HEK293 (cell line): ENCODE data around the gene VWF.

Experiments used
- CTCF ChIA-PET: fragments of 350-600 bp; formaldehyde crosslinking; extraction: SDS; loops from one replicate; lab custom pipeline; 2021; ENCODE audit warnings: antibody characterized with exemption; lab: Yijun Ruan, JAX
- POLR2A ChIA-PET: fragments of 300-600 bp; formaldehyde crosslinking; extraction: SDS; loops from one replicate; lab custom pipeline; 2020; ENCODE audit warnings: antibody characterized with exemption, inconsistent platforms; lab: Yijun Ruan, JAX
- H3K27ac ChIP-seq: fragments of 200-500 bp; sonication (Bioruptor generic); 2 replicates; pipeline ENCODE4 v1.5.1; 2014; ENCODE audit warnings: low read depth, low read length, control low read depth, inconsistent platforms; ENCODE audit errors: extremely low read depth
- H3K36me3 ChIP-seq, 2 experiments: fragments of 200-500 bp in 1 of 2; sonication (Bioruptor generic) in 1 of 2; 1 replicate in 1 of 2; 2 replicates in 1 of 2; pipeline ENCODE4 v1.5.1; 2014 to 2017; ENCODE audit warnings: inconsistent platforms in 2 of 2, low read length in 2 of 2; ENCODE audit not compliant: control insufficient read depth in 2 of 2, insufficient read depth in 1 of 2
- H3K4me1 ChIP-seq: fragments of 200-500 bp; sonication (Bioruptor generic); 2 replicates; pipeline ENCODE4 v1.5.1; 2014; ENCODE audit warnings: mild to moderate bottlenecking, low read length, inconsistent platforms; ENCODE audit not compliant: control insufficient read depth, insufficient read depth
- H3K4me3 ChIP-seq: 2 replicates; pipeline ENCODE4 v1.5.1; 2011; ENCODE audit warnings: low read depth, mild to moderate bottlenecking, control low read depth, low read length, moderate library complexity
- H3K9me3 ChIP-seq: fragments of 200-500 bp; sonication (Bioruptor generic); 2 replicates; pipeline ENCODE4 v1.5.1; 2014; ENCODE audit warnings: low read depth, low read length, inconsistent platforms; ENCODE audit not compliant: control insufficient read depth, insufficient read depth
- BCL11B ChIP-seq: fragments of 450-650 bp; formaldehyde crosslinking; IDR thresholded peaks from 2 replicates; pipeline ENCODE4 v1.5.1; 2016; ENCODE audit warnings: low read depth, missing biosample characterization, missing genetic modification characterization
- GLI2 ChIP-seq: fragments of 450-650 bp; formaldehyde crosslinking; IDR thresholded peaks from 2 replicates; pipeline ENCODE4; 2017; ENCODE audit warnings: missing biosample characterization, missing genetic modification characterization, low read depth, borderline replicate concordance
- MZF1 ChIP-seq: fragments of 450-650 bp; formaldehyde crosslinking; IDR thresholded peaks from 2 replicates; pipeline ENCODE4 v1.5.1; 2017; ENCODE audit warnings: missing biosample characterization, missing genetic modification characterization, borderline replicate concordance
- OVOL3 ChIP-seq: fragments of 450-650 bp; formaldehyde crosslinking; IDR thresholded peaks from 2 replicates; pipeline ENCODE4 v1.5.1; 2016; ENCODE audit warnings: missing biosample characterization, missing genetic modification characterization
- ZBTB7A ChIP-seq: fragments of 450-650 bp; formaldehyde crosslinking; IDR thresholded peaks from 2 replicates; pipeline ENCODE4 v1.5.1; 2016; ENCODE audit warnings: low read depth, missing biosample characterization, missing genetic modification characterization
- ZNF121 ChIP-seq: fragments of 450-650 bp; formaldehyde crosslinking; IDR thresholded peaks from 2 replicates; pipeline ENCODE4 v1.5.1; 2016; ENCODE audit warnings: missing biosample characterization, missing genetic modification characterization
- ZNF148 ChIP-seq: fragments of 450-650 bp; formaldehyde crosslinking; IDR thresholded peaks from 2 replicates; pipeline ENCODE4 v1.5.0; 2017; ENCODE audit warnings: missing biosample characterization, missing genetic modification characterization, borderline replicate concordance
- ZNF174 ChIP-seq: fragments of 450-650 bp; formaldehyde crosslinking; IDR thresholded peaks from 2 replicates; pipeline ENCODE4 v1.5.0; 2017; ENCODE audit warnings: missing biosample characterization, mild to moderate bottlenecking, missing genetic modification characterization
- ZNF184 ChIP-seq: fragments of 450-650 bp; IDR thresholded peaks from 2 replicates; pipeline ENCODE4 v1.5.1; 2018; ENCODE audit warnings: missing biosample characterization, mild to moderate bottlenecking, missing genetic modification characterization
- ZNF214 ChIP-seq: fragments of 450-650 bp; formaldehyde crosslinking; IDR thresholded peaks from 2 replicates; pipeline ENCODE4 v1.5.1; 2017; ENCODE audit warnings: missing biosample characterization, mild to moderate bottlenecking, missing genetic modification characterization, borderline replicate concordance
- ZNF24 ChIP-seq: fragments of 450-650 bp; formaldehyde crosslinking; IDR thresholded peaks from 2 replicates; pipeline ENCODE4 v1.5.1; 2016; ENCODE audit warnings: missing biosample characterization, missing genetic modification characterization
- ZNF274 ChIP-seq, 2 experiments: fragments of 200-500 bp in 1 of 2; fragments of 450-650 bp in 1 of 2; sonication (Bioruptor generic) in 1 of 2; formaldehyde crosslinking in 1 of 2; IDR thresholded peaks; 2 replicates each; pipeline versions ENCODE4 v1.5.1 to v1.6.1; 2014 to 2016; ENCODE audit warnings: borderline replicate concordance in 1 of 2, inconsistent platforms in 1 of 2, low read length in 1 of 2, missing biosample characterization in 1 of 2, missing genetic modification characterization in 1 of 2
- ZNF341 ChIP-seq: fragments of 450-650 bp; formaldehyde crosslinking; IDR thresholded peaks from 2 replicates; pipeline ENCODE4; 2016; ENCODE audit warnings: low read depth, missing biosample characterization, missing genetic modification characterization
- ZNF501 ChIP-seq: fragments of 450-650 bp; formaldehyde crosslinking; IDR thresholded peaks from 2 replicates; pipeline ENCODE4 v1.5.1; 2016; ENCODE audit warnings: missing biosample characterization, missing genetic modification characterization
- ZNF621 ChIP-seq: fragments of 450-650 bp; formaldehyde crosslinking; IDR thresholded peaks from 2 replicates; pipeline ENCODE4 v1.5.1; 2017; ENCODE audit warnings: missing biosample characterization, missing genetic modification characterization
- ZNF664 ChIP-seq: fragments of 450-650 bp; formaldehyde crosslinking; IDR thresholded peaks from 2 replicates; pipeline ENCODE4 v1.5.1; 2016; ENCODE audit warnings: missing biosample characterization, missing genetic modification characterization
- TF ChIP-seq, protein P1 (sequence below): fragments of 450-650 bp; formaldehyde crosslinking; IDR thresholded peaks from 2 replicates; pipeline ENCODE4 v1.5.1; 2016; ENCODE audit warnings: missing biosample characterization, missing genetic modification characterization
- TF ChIP-seq, protein P2 (sequence below): fragments of 450-650 bp; formaldehyde crosslinking; IDR thresholded peaks from 2 replicates; pipeline ENCODE4 v1.5.1; 2016; ENCODE audit warnings: missing biosample characterization, missing genetic modification characterization
- TF ChIP-seq, protein P3 (sequence below): IDR thresholded peaks from 2 replicates; pipeline ENCODE4 v1.6.1; 2011; ENCODE audit warnings: mild to moderate bottlenecking, low read depth, low read length, borderline replicate concordance
- TF ChIP-seq, protein P4 (sequence below): fragments of 450-650 bp; formaldehyde crosslinking; IDR thresholded peaks from 2 replicates; pipeline ENCODE4 v1.5.1; 2017; ENCODE audit warnings: missing biosample characterization, missing genetic modification characterization

The VWF gene

DNA sequence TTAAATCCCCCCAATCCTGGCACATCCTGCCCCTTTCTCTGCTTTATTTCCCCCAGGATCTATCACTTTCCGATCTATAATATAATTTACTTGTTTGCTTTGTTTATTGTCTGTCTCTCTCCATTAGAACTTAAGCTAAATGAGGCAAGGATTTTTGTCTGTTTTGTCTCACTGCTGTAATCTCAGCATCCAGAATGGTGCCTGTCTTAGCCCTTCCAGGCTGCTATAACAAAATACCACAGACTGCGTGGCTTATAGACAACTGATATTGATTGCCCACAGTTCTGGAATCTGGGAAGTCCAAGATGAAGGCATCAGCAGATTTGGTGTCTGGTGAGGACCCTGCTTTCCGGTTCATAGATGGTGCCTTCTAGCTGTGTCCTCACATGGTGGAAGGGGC, 65.2 kb downstream of the VWF start (continued):
- TF ChIP-seq, protein P1, sequence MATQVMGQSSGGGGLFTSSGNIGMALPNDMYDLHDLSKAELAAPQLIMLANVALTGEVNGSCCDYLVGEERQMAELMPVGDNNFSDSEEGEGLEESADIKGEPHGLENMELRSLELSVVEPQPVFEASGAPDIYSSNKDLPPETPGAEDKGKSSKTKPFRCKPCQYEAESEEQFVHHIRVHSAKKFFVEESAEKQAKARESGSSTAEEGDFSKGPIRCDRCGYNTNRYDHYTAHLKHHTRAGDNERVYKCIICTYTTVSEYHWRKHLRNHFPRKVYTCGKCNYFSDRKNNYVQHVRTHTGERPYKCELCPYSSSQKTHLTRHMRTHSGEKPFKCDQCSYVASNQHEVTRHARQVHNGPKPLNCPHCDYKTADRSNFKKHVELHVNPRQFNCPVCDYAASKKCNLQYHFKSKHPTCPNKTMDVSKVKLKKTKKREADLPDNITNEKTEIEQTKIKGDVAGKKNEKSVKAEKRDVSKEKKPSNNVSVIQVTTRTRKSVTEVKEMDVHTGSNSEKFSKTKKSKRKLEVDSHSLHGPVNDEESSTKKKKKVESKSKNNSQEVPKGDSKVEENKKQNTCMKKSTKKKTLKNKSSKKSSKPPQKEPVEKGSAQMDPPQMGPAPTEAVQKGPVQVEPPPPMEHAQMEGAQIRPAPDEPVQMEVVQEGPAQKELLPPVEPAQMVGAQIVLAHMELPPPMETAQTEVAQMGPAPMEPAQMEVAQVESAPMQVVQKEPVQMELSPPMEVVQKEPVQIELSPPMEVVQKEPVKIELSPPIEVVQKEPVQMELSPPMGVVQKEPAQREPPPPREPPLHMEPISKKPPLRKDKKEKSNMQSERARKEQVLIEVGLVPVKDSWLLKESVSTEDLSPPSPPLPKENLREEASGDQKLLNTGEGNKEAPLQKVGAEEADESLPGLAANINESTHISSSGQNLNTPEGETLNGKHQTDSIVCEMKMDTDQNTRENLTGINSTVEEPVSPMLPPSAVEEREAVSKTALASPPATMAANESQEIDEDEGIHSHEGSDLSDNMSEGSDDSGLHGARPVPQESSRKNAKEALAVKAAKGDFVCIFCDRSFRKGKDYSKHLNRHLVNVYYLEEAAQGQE (tag by site-specific recombination) = no peak
- TF ChIP-seq BCL11B (tag by site-specific recombination) (no peak), ZNF121 (no peak), ZBTB7A (no peak), ZNF174 (tag by site-specific recombination) (no peak), MZF1 (tag by site-specific recombination) (no peak), ZNF274 (IDR thresholded peaks at IDR 0.05; ENCODE audit: low read length) (no peak), ZNF274 (tag by site-specific recombination; IDR thresholded peaks at IDR 0.05; ENCODE audit: borderline replicate concordance) (no peak), ZNF501 (tag by site-specific recombination) (no peak)
- TF ChIP-seq, protein P2, sequence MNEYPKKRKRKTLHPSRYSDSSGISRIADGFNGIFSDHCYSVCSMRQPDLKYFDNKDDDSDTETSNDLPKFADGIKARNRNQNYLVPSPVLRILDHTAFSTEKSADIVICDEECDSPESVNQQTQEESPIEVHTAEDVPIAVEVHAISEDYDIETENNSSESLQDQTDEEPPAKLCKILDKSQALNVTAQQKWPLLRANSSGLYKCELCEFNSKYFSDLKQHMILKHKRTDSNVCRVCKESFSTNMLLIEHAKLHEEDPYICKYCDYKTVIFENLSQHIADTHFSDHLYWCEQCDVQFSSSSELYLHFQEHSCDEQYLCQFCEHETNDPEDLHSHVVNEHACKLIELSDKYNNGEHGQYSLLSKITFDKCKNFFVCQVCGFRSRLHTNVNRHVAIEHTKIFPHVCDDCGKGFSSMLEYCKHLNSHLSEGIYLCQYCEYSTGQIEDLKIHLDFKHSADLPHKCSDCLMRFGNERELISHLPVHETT (tag by site-specific recombination) = no peak
- TF ChIP-seq, protein P3, sequence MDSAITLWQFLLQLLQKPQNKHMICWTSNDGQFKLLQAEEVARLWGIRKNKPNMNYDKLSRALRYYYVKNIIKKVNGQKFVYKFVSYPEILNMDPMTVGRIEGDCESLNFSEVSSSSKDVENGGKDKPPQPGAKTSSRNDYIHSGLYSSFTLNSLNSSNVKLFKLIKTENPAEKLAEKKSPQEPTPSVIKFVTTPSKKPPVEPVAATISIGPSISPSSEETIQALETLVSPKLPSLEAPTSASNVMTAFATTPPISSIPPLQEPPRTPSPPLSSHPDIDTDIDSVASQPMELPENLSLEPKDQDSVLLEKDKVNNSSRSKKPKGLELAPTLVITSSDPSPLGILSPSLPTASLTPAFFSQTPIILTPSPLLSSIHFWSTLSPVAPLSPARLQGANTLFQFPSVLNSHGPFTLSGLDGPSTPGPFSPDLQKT = no peak

- Histone ChIP-seq H3K4me3 (no peak overlapping the region), H3K27ac (no peak overlapping the region), H3K9me3 (no peaks in the 10 kb centered on the region), H3K4me1 (no peaks in the 10 kb centered on the region), H3K36me3 (no peaks in the 10 kb centered on the region)
- POLR2A ChIA-PET = no interaction called here
- CTCF ChIA-PET = interaction anchor here (0.7 to 9.3 kb wide), 4 partner anchors 21 to 365 kb away, joined by 3 to 74 read pairs (median 5); no protein-coding TSS in a partner anchor
- TF ChIP-seq OVOL3 (tag by site-specific recombination) = no peak
- no peak for TF ChIP-seq ZNF24 (tag by site-specific recombination)
- TF ChIP-seq ZNF341 (tag by site-specific recombination) = no peak
- TF ChIP-seq ZNF148 = no peak
- no peak for TF ChIP-seq ZNF664
- TF ChIP-seq GLI2 (tag by site-specific recombination) = no peak
- TF ChIP-seq ZNF214 (tag by site-specific recombination) = no peak
- TF ChIP-seq, protein P4, sequence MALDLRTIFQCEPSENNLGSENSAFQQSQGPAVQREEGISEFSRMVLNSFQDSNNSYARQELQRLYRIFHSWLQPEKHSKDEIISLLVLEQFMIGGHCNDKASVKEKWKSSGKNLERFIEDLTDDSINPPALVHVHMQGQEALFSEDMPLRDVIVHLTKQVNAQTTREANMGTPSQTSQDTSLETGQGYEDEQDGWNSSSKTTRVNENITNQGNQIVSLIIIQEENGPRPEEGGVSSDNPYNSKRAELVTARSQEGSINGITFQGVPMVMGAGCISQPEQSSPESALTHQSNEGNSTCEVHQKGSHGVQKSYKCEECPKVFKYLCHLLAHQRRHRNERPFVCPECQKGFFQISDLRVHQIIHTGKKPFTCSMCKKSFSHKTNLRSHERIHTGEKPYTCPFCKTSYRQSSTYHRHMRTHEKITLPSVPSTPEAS = no peak
- no peak for TF ChIP-seq ZNF621 (tag by site-specific recombination)
- no peak for TF ChIP-seq ZNF184
Measured at GRCh38 chr12:6058481-6059161, 65.8 kb downstream of the VWF start.
